CD4-positive, alpha-beta memory T cell (primary cell): ENCODE measurements around the gene COLEC12. TPM values are rescaled to one million over a fixed set of nuclear protein-coding genes. Genes with fewer than 3 reads are reported as not detected.

Experiments
- CTCF ChIA-PET: fragments of 350-600 bp; sonication (Branson Sonifier 250); formaldehyde crosslinking; loops from one replicate; lab custom pipeline; 2021; ENCODE audit warnings: inconsistent platforms; ENCODE audit not compliant: partially characterized antibody; lab: Charles Lee
- POLR2A ChIA-PET: fragments of 350-600 bp; sonication (Branson Sonifier 250); formaldehyde crosslinking; loops from one replicate; lab custom pipeline; 2021; ENCODE audit not compliant: partially characterized antibody; lab: Charles Lee
- DNase-seq, 5 donors: peaks; one replicate each; pipeline versions ENCODE4 v3.0.0 to v3.0.0-alpha.2; 2020 to 2022; ENCODE audit warnings: mixed read lengths in 1 of 5
- H3K27ac ChIP-seq: one replicate; pipeline ENCODE4 v1.7.0; 2013; ENCODE audit warnings: low read depth, low read length
- H3K27me3 ChIP-seq: 2 replicates; pipeline ENCODE4 v1.7.0; 2013; ENCODE audit warnings: mild to moderate bottlenecking, low read length, moderate library complexity; ENCODE audit not compliant: insufficient read depth
- H3K36me3 ChIP-seq: 2 replicates; pipeline ENCODE4 v1.7.0; 2013; ENCODE audit warnings: mild to moderate bottlenecking, low read length, moderate library complexity; ENCODE audit not compliant: insufficient read depth
- H3K4me1 ChIP-seq: 2 replicates; pipeline ENCODE4 v1.7.0; 2013; ENCODE audit warnings: mild to moderate bottlenecking, low read length, moderate library complexity; ENCODE audit not compliant: insufficient read depth
- H3K4me3 ChIP-seq, 2 donors: one replicate each; pipeline ENCODE4 v1.7.0; 2013; ENCODE audit warnings: low read length in 2 of 2, mild to moderate bottlenecking in 1 of 2
- H3K9me3 ChIP-seq, 2 donors: one replicate each; pipeline ENCODE4 v1.7.0; 2013; ENCODE audit warnings: low read length in 2 of 2, control low read depth in 1 of 2; ENCODE audit not compliant: control insufficient read depth in 1 of 2
- H3K27ac Mint-ChIP-seq, 7 donors: one replicate each; pipeline ENCODE4 v1.8.0; 2020 to 2021; ENCODE audit warnings: mixed read lengths in 7 of 7, mild to moderate bottlenecking in 6 of 7, inconsistent platforms in 3 of 7, moderate library complexity in 3 of 7
- H3K27me3 Mint-ChIP-seq, 2 donors: one replicate each; pipeline ENCODE4 v1.8.0; 2020 to 2021; ENCODE audit warnings: mixed read lengths in 2 of 2
- H3K36me3 Mint-ChIP-seq, 2 donors: one replicate each; pipeline ENCODE4 v1.8.0; 2020 to 2021; ENCODE audit warnings: mixed read lengths in 2 of 2, inconsistent platforms in 1 of 2, mild to moderate bottlenecking in 1 of 2
- H3K4me1 Mint-ChIP-seq, 4 donors: one replicate each; pipeline ENCODE4 v1.8.0; 2020 to 2021; ENCODE audit warnings: mixed read lengths in 4 of 4, mild to moderate bottlenecking in 1 of 4
- H3K4me3 Mint-ChIP-seq, 8 donors: one replicate each; pipeline ENCODE4 v1.8.0; 2020 to 2021; ENCODE audit warnings: mixed read lengths in 8 of 8, mild to moderate bottlenecking in 7 of 8, moderate library complexity in 6 of 8, inconsistent platforms in 3 of 8
- H3K9me3 Mint-ChIP-seq, 8 donors: one replicate each; pipeline ENCODE4 v1.8.0; 2020 to 2021; ENCODE audit warnings: mixed read lengths in 8 of 8, mild to moderate bottlenecking in 5 of 8, inconsistent platforms in 3 of 8, moderate library complexity in 1 of 8
- intact Hi-C: fragments of 100-400 bp; cut with micrococcal nuclease; formaldehyde crosslinking; loops from one replicate; pipeline ENCODE4 v1.15.1; 2023
- polyA plus RNA-seq, 2 donors: library from polyadenylated mRNA; unstranded; fragments of 300-500 nt; fragmentation: Illumina TruSeq; gene quantifications; one replicate each; pipeline ENCODE4 v1.2.3, GENCODE V29; 2021
- total RNA-seq, 2 experiments: library from RNA; stranded (reverse); gene quantifications; one replicate each; pipeline ENCODE4 v1.2.3, GENCODE V29; 2021

COLEC12 gene
- total and polyA plus RNA-seq, 4 experiments from 2014 or later = 0.17 to 0.28 TPM; not detected in 2

- intact Hi-C loops = no loop called here
- Histone ChIP-seq H3K4me3 (no peak overlapping the region), H3K27ac (no peak overlapping the region), H3K36me3 (no peaks in the 10 kb centered on the region), H3K9me3 (no peaks in the 10 kb centered on the region), H3K27me3 (no peaks in the 10 kb centered on the region), H3K4me1 (no peaks in the 10 kb centered on the region)
- Mint-ChIP-seq H3K4me3 (no peak overlapping the region), H3K27me3 (peaks cover 3 to 11% of the 10 kb centered on the region in 2 donors), H3K36me3 (no peaks in the 10 kb centered on the region), H3K9me3 (no peaks in the 10 kb centered on the region), H3K4me1 (no peaks in the 10 kb centered on the region), H3K27ac (no peak overlapping the region)
- DNase-seq = no peak
- ChIA-PET POLR2A (no interaction called here), CTCF (no interaction called here)
Observed at GRCh38 chr18:362311-363290, 137.9 kb downstream of the COLEC12 start.

- Mint-ChIP-seq H3K4me3 (no peak overlapping the region), H3K9me3 (no peaks in the 10 kb centered on the region), H3K27me3 (peaks cover 2 to 11% of the 10 kb centered on the region in 2 donors), H3K27ac (no peak overlapping the region), H3K4me1 (no peaks in the 10 kb centered on the region), H3K36me3 (no peaks in the 10 kb centered on the region)
- intact Hi-C loops = no loop called here
- H3K4me1 ChIP-seq = no peaks in the 10 kb centered on the region
- H3K36me3 ChIP-seq = no peaks in the 10 kb centered on the region
- ChIA-PET CTCF (no interaction called here), POLR2A (no interaction called here)
- no peak overlapping the region for H3K4me3 ChIP-seq
- DNase-seq = no peak
- H3K27ac ChIP-seq = no peak overlapping the region
- no peaks in the 10 kb centered on the region for H3K9me3 ChIP-seq
- H3K27me3 ChIP-seq = no peaks in the 10 kb centered on the region
Observed at GRCh38 chr18:361941-362310, 138.6 kb downstream of the COLEC12 start.

- H3K4me1 Mint-ChIP-seq = no peaks in the 10 kb centered on the region
- no peak overlapping the region for H3K27ac Mint-ChIP-seq
- DNase-seq = no peak
- Histone ChIP-seq H3K36me3 (no peaks in the 10 kb centered on the region), H3K4me3 (no peak overlapping the region), H3K9me3 (no peaks in the 10 kb centered on the region), H3K27me3 (no peaks in the 10 kb centered on the region), H3K27ac (no peak overlapping the region), H3K4me1 (no peaks in the 10 kb centered on the region)
- H3K9me3 Mint-ChIP-seq = no peaks in the 10 kb centered on the region
- H3K4me3 Mint-ChIP-seq = no peak overlapping the region
- ChIA-PET POLR2A (no interaction called here), CTCF (interaction anchor here (1.3 kb wide), 1 partner anchor 9 kb away, joined by 3 read pairs; no protein-coding TSS in a partner anchor)
- no peaks in the 10 kb centered on the region for H3K36me3 Mint-ChIP-seq
- H3K27me3 Mint-ChIP-seq = peaks cover 2 to 11% of the 10 kb centered on the region in 2 donors
- intact Hi-C loops = no loop called here
Observed at GRCh38 chr18:361100-361732, 139.3 kb downstream of the COLEC12 start.

- CTCF ChIA-PET = interaction anchor here (1.3 kb wide), 1 partner anchor 9 kb away, joined by 3 read pairs; no protein-coding TSS in a partner anchor
- no peak overlapping the region for H3K27ac ChIP-seq
- H3K9me3 Mint-ChIP-seq = no peaks in the 10 kb centered on the region
- H3K36me3 Mint-ChIP-seq = no peaks in the 10 kb centered on the region
- intact Hi-C loops = no loop called here
- H3K4me3 Mint-ChIP-seq = no peak overlapping the region
- H3K27me3 Mint-ChIP-seq = peaks cover 2 to 11% of the 10 kb centered on the region in 2 donors
- no peaks in the 10 kb centered on the region for H3K4me1 Mint-ChIP-seq
- H3K27me3 ChIP-seq = no peaks in the 10 kb centered on the region
- no peak for DNase-seq
- no peaks in the 10 kb centered on the region for H3K9me3 ChIP-seq
- POLR2A ChIA-PET = no interaction called here
- H3K27ac Mint-ChIP-seq = no peak overlapping the region
- H3K4me1 ChIP-seq = no peaks in the 10 kb centered on the region
- no peaks in the 10 kb centered on the region for H3K36me3 ChIP-seq
- H3K4me3 ChIP-seq = no peak overlapping the region
Observed at GRCh38 chr18:360676-361075, 139.8 kb downstream of the COLEC12 start.

GRCh38 chr18:356778-357177 is 143.7 kb downstream of the COLEC12 start:
- Mint-ChIP-seq H3K4me1 (no peaks in the 10 kb centered on the region), H3K27ac (no peak overlapping the region), H3K4me3 (no peak overlapping the region), H3K27me3 (peaks cover 3 to 8% of the 10 kb centered on the region in 2 donors), H3K36me3 (no peaks in the 10 kb centered on the region), H3K9me3 (no peaks in the 10 kb centered on the region)
- no peak overlapping the region for H3K4me3 ChIP-seq
- no peaks in the 10 kb centered on the region for H3K27me3 ChIP-seq
- CTCF ChIA-PET = no interaction called here
- no peaks in the 10 kb centered on the region for H3K36me3 ChIP-seq
- H3K4me1 ChIP-seq = no peaks in the 10 kb centered on the region
- POLR2A ChIA-PET = no interaction called here
- no peak overlapping the region for H3K27ac ChIP-seq
- no peaks in the 10 kb centered on the region for H3K9me3 ChIP-seq
- intact Hi-C loops = no loop called here
- DNase-seq = no peak

GRCh38 chr18:355678-356077 is 144.8 kb downstream of the COLEC12 start:
- DNase-seq = no peak
- CTCF ChIA-PET = no interaction called here
- POLR2A ChIA-PET = no interaction called here
- no peaks in the 10 kb centered on the region for H3K4me1 ChIP-seq
- H3K27ac Mint-ChIP-seq = no peak overlapping the region
- H3K9me3 ChIP-seq = no peaks in the 10 kb centered on the region
- intact Hi-C loops = no loop called here
- H3K4me1 Mint-ChIP-seq = no peaks in the 10 kb centered on the region
- no peak overlapping the region for H3K4me3 Mint-ChIP-seq
- no peaks in the 10 kb centered on the region for H3K36me3 Mint-ChIP-seq
- no peak overlapping the region for H3K4me3 ChIP-seq
- H3K27me3 ChIP-seq = no peaks in the 10 kb centered on the region
- H3K27ac ChIP-seq = no peak overlapping the region
- peaks cover 6 to 7% of the 10 kb centered on the region in 2 donors for H3K27me3 Mint-ChIP-seq
- H3K9me3 Mint-ChIP-seq = peaks cover 0 to 2% (median 0%) of the 10 kb centered on the region in 8 donors
- H3K36me3 ChIP-seq = no peaks in the 10 kb centered on the region

- DNase-seq = no peak
- Mint-ChIP-seq H3K4me1 (no peaks in the 10 kb centered on the region), H3K27me3 (peaks cover 6 to 10% of the 10 kb centered on the region in 2 donors), H3K36me3 (no peaks in the 10 kb centered on the region), H3K4me3 (no peak overlapping the region), H3K27ac (no peak overlapping the region), H3K9me3 (peaks cover 0 to 2% (median 0%) of the 10 kb centered on the region in 8 donors)
- Histone ChIP-seq H3K36me3 (no peaks in the 10 kb centered on the region), H3K27me3 (no peaks in the 10 kb centered on the region), H3K27ac (no peak overlapping the region), H3K4me3 (no peak overlapping the region), H3K4me1 (no peaks in the 10 kb centered on the region), H3K9me3 (no peaks in the 10 kb centered on the region)
- POLR2A ChIA-PET = no interaction called here
- intact Hi-C loops = no loop called here
- CTCF ChIA-PET = no interaction called here
Observed at GRCh38 chr18:354471-354870, 146.0 kb downstream of the COLEC12 start.
